ENCODE results near the gene ADPRHL1.

Gene ADPRHL1

GRCh38 chr13:113365583-113365970 is 87.7 kb downstream of the ADPRHL1 start:
- H3K27me3 ChIP-seq (ENCODE audit: insufficient read depth, low read length), result peaks cover 9% of the 10 kb centered on the region; the same call in 1 of the 2 replicates
- H3K9ac ChIP-seq (ENCODE audit: low read length), result no peak overlapping the region
- TF ChIP-seq EZH2 (IDR thresholded peaks at IDR 0.05; ENCODE audit: borderline replicate concordance, low read length), result no peak
- no peak for TF ChIP-seq CTCF (IDR thresholded peaks at IDR 0.05; ENCODE audit: low read length)
- H3K9me2 ChIP-seq (ENCODE audit: low read depth, low read length), result no peaks in the 10 kb centered on the region
- H3K27ac ChIP-seq (ENCODE audit: low read depth, low read length, poor library complexity, severe bottlenecking), result no peak overlapping the region
- H4K20me1 ChIP-seq (ENCODE audit: insufficient read depth, low read length), result no peaks in the 10 kb centered on the region
- no peaks in the 10 kb centered on the region for H3K79me2 ChIP-seq (ENCODE audit: insufficient read depth, low read length)
- no peaks in the 10 kb centered on the region for H3K36me3 ChIP-seq (ENCODE audit: insufficient read depth, low read length)
- H3K4me3 ChIP-seq (ENCODE audit: low read depth, low read length, poor library complexity, severe bottlenecking), result no peak overlapping the region
- no peaks in the 10 kb centered on the region for H3F3A ChIP-seq (ENCODE audit: insufficient read depth, low read length)
- no peak overlapping the region for H2AFZ ChIP-seq (ENCODE audit: low read length)
- H3K9me3 ChIP-seq (ENCODE audit: low read length), result no peaks in the 10 kb centered on the region
- no peak overlapping the region for H3K4me2 ChIP-seq (ENCODE audit: low read length)
- H3K4me1 ChIP-seq (ENCODE audit: insufficient read depth, low read length, severe bottlenecking), result no peaks in the 10 kb centered on the region

- no peaks in the 10 kb centered on the region for H3K9me3 ChIP-seq (ENCODE audit: low read length)
- H4K20me1 ChIP-seq (ENCODE audit: insufficient read depth, low read length), result no peaks in the 10 kb centered on the region
- no peak overlapping the region for H3K4me2 ChIP-seq (ENCODE audit: low read length)
- no peaks in the 10 kb centered on the region for H3F3A ChIP-seq (ENCODE audit: insufficient read depth, low read length)
- no peak overlapping the region for H3K9ac ChIP-seq (ENCODE audit: low read length)
- no peak for TF ChIP-seq CTCF (IDR thresholded peaks at IDR 0.05; ENCODE audit: low read length)
- TF ChIP-seq EZH2 (IDR thresholded peaks at IDR 0.05; ENCODE audit: borderline replicate concordance, low read length), result no peak
- no peak overlapping the region for H3K27ac ChIP-seq (ENCODE audit: low read depth, low read length, poor library complexity, severe bottlenecking)
- H3K79me2 ChIP-seq (ENCODE audit: insufficient read depth, low read length), result no peaks in the 10 kb centered on the region
- H3K4me3 ChIP-seq (ENCODE audit: low read depth, low read length, poor library complexity, severe bottlenecking), result no peak overlapping the region
- H3K9me2 ChIP-seq (ENCODE audit: low read depth, low read length), result no peaks in the 10 kb centered on the region
- no peaks in the 10 kb centered on the region for H3K4me1 ChIP-seq (ENCODE audit: insufficient read depth, low read length, severe bottlenecking)
- H3K27me3 ChIP-seq (ENCODE audit: insufficient read depth, low read length), result peaks cover 9% of the 10 kb centered on the region; the same call in 1 of the 2 replicates
- no peaks in the 10 kb centered on the region for H3K36me3 ChIP-seq (ENCODE audit: insufficient read depth, low read length)
- no peak overlapping the region for H2AFZ ChIP-seq (ENCODE audit: low read length)
Observed at GRCh38 chr13:113364901-113365582, 88.2 kb downstream of the ADPRHL1 start.

GRCh38 chr13:113364311-113364889 is 88.9 kb downstream of the ADPRHL1 start:
- H3K4me3 ChIP-seq (ENCODE audit: low read depth, low read length, poor library complexity, severe bottlenecking), result no peak overlapping the region
- H3F3A ChIP-seq (ENCODE audit: insufficient read depth, low read length), result no peaks in the 10 kb centered on the region
- H3K27ac ChIP-seq (ENCODE audit: low read depth, low read length, poor library complexity, severe bottlenecking), result no peak overlapping the region
- no peaks in the 10 kb centered on the region for H3K79me2 ChIP-seq (ENCODE audit: insufficient read depth, low read length)
- H3K9me3 ChIP-seq (ENCODE audit: low read length), result no peaks in the 10 kb centered on the region
- H3K27me3 ChIP-seq (ENCODE audit: insufficient read depth, low read length), result peaks cover 9% of the 10 kb centered on the region; the same call in 1 of the 2 replicates
- no peak overlapping the region for H3K9ac ChIP-seq (ENCODE audit: low read length)
- H3K4me2 ChIP-seq (ENCODE audit: low read length), result no peak overlapping the region
- H4K20me1 ChIP-seq (ENCODE audit: insufficient read depth, low read length), result no peaks in the 10 kb centered on the region
- H3K36me3 ChIP-seq (ENCODE audit: insufficient read depth, low read length), result no peaks in the 10 kb centered on the region
- TF ChIP-seq EZH2 (IDR thresholded peaks at IDR 0.05; ENCODE audit: borderline replicate concordance, low read length) (no peak), CTCF (IDR thresholded peaks at IDR 0.05; ENCODE audit: low read length) (no peak)
- H3K9me2 ChIP-seq (ENCODE audit: low read depth, low read length), result no peaks in the 10 kb centered on the region
- H3K4me1 ChIP-seq (ENCODE audit: insufficient read depth, low read length, severe bottlenecking), result no peaks in the 10 kb centered on the region
- no peak overlapping the region for H2AFZ ChIP-seq (ENCODE audit: low read length)
